Upper lobe of right lung (tissue), 1 donor: ENCODE measurements around the gene BTBD19. TPM values are rescaled to one million over a fixed set of nuclear protein-coding genes. Genes with fewer than 3 reads are reported as not detected.
A peak's percentile ranks its signal among the peaks of the same experiment; 100 is the strongest.
"Not testable (repeated sequence)": the region's sequence is repeated elsewhere in the genome, so short reads cannot be mapped to it uniquely, and the experiment has no call there.

Experiments used
- ATAC-seq: fragments of 200-7000 bp; cut with Tn5 transposase; one replicate; pipeline ENCODE4 v1.9.1; 2020; ENCODE audit warnings: mild to moderate bottlenecking, moderate library complexity
- DNase-seq: peaks from one replicate; pipeline ENCODE4 v3.0.0-alpha.2; 2020
- H3K27ac ChIP-seq: fragments of 200-600 bp; one replicate; pipeline ENCODE4 v1.8.0; 2022
- H3K27me3 ChIP-seq: fragments of 200-600 bp; one replicate; pipeline ENCODE4 v1.8.0; 2022; ENCODE audit warnings: mild to moderate bottlenecking
- H3K36me3 ChIP-seq: fragments of 200-600 bp; one replicate; pipeline ENCODE4 v1.8.0; 2022
- H3K4me1 ChIP-seq: fragments of 200-600 bp; one replicate; pipeline ENCODE4 v1.8.0; 2022
- H3K4me3 ChIP-seq: fragments of 200-600 bp; one replicate; pipeline ENCODE4 v1.8.0; 2022; ENCODE audit warnings: mild to moderate bottlenecking
- H3K9me3 ChIP-seq: fragments of 200-600 bp; one replicate; pipeline ENCODE4 v1.8.0; 2022
- CTCF ChIP-seq: fragments of 200-600 bp; IDR thresholded peaks from one replicate; pipeline ENCODE4 v1.8.0; 2022; ENCODE audit warnings: antibody characterized with exemption
- intact Hi-C: fragments of 100-400 bp; cut with DNase I; formaldehyde crosslinking; loops from one replicate; pipeline ENCODE4 v1.11.0; 2022
- long read RNA-seq: library from polyadenylated mRNA; unstranded; transcript quantifications from one replicate; pipeline ENCODE4 v2.0.0, GENCODE V29; 2021
- total RNA-seq: library from RNA; stranded (reverse); fragmentation: NEBNext Ultra II Directional; extraction: Animal tissue kit (Norgen Biotek cat#: 25700); gene quantifications from one replicate; pipeline ENCODE4 v1.2.1, GENCODE V29; 2021
- donor health status: DM: no; HTN: yes; CAD: no; lungs with severe emphysema.

Gene BTBD19
- total RNA-seq = 9.2 TPM
- long read RNA-seq, partial matches to known transcripts = 1 of 8 reads
- long read RNA-seq, other reads (novel, unspliced or antisense) = 7 of 8 reads

- TF ChIP-seq CTCF = no peak
- Histone ChIP-seq H3K36me3 (peaks cover 36% of the 10 kb centered on the region), H3K4me3 (peak within 1 kb of the TSS; percentile 45), H3K4me1 (peaks cover 76% of the 10 kb centered on the region), H3K9me3 (no peaks in the 10 kb centered on the region), H3K27ac (peak within 1 kb of the TSS; percentile 100), H3K27me3 (no peaks in the 10 kb centered on the region)
- intact Hi-C loops = no loop called here
- DNase-seq = peak; percentile 85
- peak; percentile 5 for ATAC-seq
Observed at GRCh38 chr1:44808063-44808937, at the start of gene BTBD19. Gene BTBD19, plus strand, starts transcription at chr1:44808523. Its CDS starts 298 bp downstream, at chr1:44808821.

- TF ChIP-seq CTCF = no peak
- ATAC-seq = no peak
Observed at GRCh38 chr1:44759077-44759476, 49.2 kb upstream of the BTBD19 start.

GRCh38 chr1:44760876-44761275 is 47.4 kb upstream of the BTBD19 start:
- no peak for DNase-seq
- Histone ChIP-seq H3K9me3 (no peaks in the 10 kb centered on the region), H3K27ac (no peak overlapping the region), H3K4me3 (no peak overlapping the region), H3K27me3 (no peaks in the 10 kb centered on the region), H3K36me3 (no peaks in the 10 kb centered on the region), H3K4me1 (no peaks in the 10 kb centered on the region)
- ATAC-seq = no peak
- no peak for TF ChIP-seq CTCF
- intact Hi-C loops = no loop called here

More at GRCh38 chr1:44759077-44759476, 49.2 kb upstream of the BTBD19 start:
- Histone ChIP-seq H3K4me3 (no peak overlapping the region), H3K4me1 (no peaks in the 10 kb centered on the region), H3K9me3 (no peaks in the 10 kb centered on the region), H3K27ac (no peak overlapping the region), H3K27me3 (no peaks in the 10 kb centered on the region), H3K36me3 (no peaks in the 10 kb centered on the region)
- no peak for DNase-seq
- intact Hi-C loops = no loop called here

DNA sequence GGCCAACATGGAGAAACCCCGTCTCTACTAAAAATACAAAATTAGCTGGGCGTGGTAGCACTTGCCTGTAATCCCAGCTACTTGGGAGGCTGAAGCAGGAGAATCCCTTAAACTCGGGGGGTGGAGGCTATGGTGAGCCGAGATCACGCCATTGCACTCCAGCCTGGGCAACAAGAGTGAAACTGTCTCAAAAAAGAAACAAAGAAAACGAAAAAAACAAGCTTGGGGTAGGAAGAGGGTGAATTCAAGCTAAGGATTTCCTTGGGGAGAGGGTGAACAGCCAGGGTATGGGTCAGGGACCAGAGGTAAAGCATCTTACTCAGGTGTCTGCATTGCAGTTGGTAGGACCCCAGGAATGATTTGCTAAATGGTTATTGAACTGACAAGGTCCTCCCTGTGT is 41.9 kb upstream of the BTBD19 start:
- not testable (repeated sequence) for DNase-seq

GRCh38 chr1:44775078-44775929 is 33.0 kb upstream of the BTBD19 start, which contains the start of gene RPS8:
Gene RPS8, plus strand, starts transcription at chr1:44775540. Its CDS starts 57 bp downstream, at chr1:44775597.
- no peak for TF ChIP-seq CTCF
- intact Hi-C loops = no loop called here
- peak within 1 kb of the TSS; percentile 79 for H3K4me3 ChIP-seq
- H3K9me3 ChIP-seq = no peaks in the 10 kb centered on the region
- no peaks in the 10 kb centered on the region for H3K27me3 ChIP-seq
- H3K4me1 ChIP-seq = peaks cover 26% of the 10 kb centered on the region
- peak; percentile 96 for ATAC-seq
- peak; percentile 94 for DNase-seq
- peaks cover 36% of the 10 kb centered on the region for H3K36me3 ChIP-seq
- peak within 1 kb of the TSS; percentile 98 for H3K27ac ChIP-seq

More for the DNA sequence above, 41.9 kb upstream of the BTBD19 start:
- H3K4me3 ChIP-seq, H3K27ac ChIP-seq, H3K9me3 ChIP-seq, intact Hi-C loops, ATAC-seq, H3K36me3 ChIP-seq, H3K4me1 ChIP-seq, H3K27me3 ChIP-seq: not testable (repeated sequence)
